Measurements from ENCODE around the gene ARL9. TPM values are rescaled to one million over a fixed set of nuclear protein-coding genes. Genes with fewer than 3 reads are reported as not detected.

The ARL9 gene
- total RNA-seq, 2 donors from 2014 or later = 0.32 to 0.48 TPM

- peak; percentile 96 for DNase-seq (ENCODE audit: low spot score)
- intact Hi-C loops (cut with DNase I) = no loop called here
Observed at GRCh38 chr4:56530269-56531148, 24.9 kb downstream of the ARL9 start.

- DNase-seq (ENCODE audit: low spot score) = no peak
- intact Hi-C loops (cut with DNase I) = no loop called here
Observed at GRCh38 chr4:56531149-56531770, 25.7 kb downstream of the ARL9 start.

DNA sequence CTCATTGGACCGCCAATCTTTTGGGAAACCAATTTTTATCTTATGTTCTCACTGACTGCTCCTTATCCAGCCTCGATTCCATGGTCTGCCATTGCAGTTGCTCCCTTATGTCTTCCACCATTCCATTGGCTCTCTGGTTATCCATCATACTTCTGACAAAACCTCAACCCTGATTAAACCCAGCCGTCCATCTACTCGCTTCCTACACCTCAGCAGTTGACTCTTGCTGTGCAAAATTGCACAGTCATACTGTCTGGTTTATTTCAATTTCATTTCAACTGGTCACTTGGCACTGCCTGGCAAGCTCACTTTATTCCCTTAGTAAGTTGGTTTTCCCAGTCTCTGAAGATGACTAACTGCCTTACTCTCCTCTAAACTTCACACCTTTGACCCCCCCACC lies 26.2 kb downstream of the ARL9 start:
- intact Hi-C loops (cut with DNase I) = no loop called here
- DNase-seq (ENCODE audit: low spot score) = no peak

DNA sequence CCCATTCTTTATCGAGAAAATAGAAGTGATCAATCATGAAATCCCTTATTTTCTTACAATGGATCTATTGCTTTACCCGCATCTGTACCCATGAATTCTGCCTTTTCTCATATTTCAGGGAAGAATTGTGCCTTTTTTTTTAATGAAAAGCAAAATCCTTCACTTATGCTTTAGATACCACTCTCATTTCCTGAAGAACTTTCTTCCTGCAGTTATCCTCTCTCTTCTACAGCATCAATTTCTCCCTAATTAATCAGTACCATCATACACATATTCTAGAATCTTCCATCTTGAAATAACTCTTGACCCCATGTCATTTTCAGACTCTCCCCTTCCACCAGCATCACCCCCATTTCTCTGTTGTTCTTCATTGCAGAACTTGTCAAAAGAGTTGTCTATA lies 26.6 kb downstream of the ARL9 start:
- DNase-seq (ENCODE audit: low spot score) = no peak
- intact Hi-C loops (cut with DNase I) = no loop called here

GRCh38 chr4:56535915-56536314 lies 30.3 kb downstream of the ARL9 start:
- intact Hi-C loops (cut with DNase I) = no loop called here
- DNase-seq (ENCODE audit: low spot score) = no peak

- no peak for DNase-seq (ENCODE audit: low spot score)
- intact Hi-C loops (cut with DNase I) = no loop called here
Observed at GRCh38 chr4:56537147-56537546, 31.6 kb downstream of the ARL9 start.

- DNase-seq (ENCODE audit: low spot score) = no peak
- intact Hi-C loops (cut with DNase I) = loop anchor here in 1 of 2 donors (1.0 kb wide), 1 partner anchor 34 kb away; no protein-coding TSS in a partner anchor
Observed at GRCh38 chr4:56540826-56541225, 35.2 kb downstream of the ARL9 start.

- peak; percentile 93 for DNase-seq (ENCODE audit: low spot score)
- intact Hi-C loops (cut with DNase I) = no loop called here
Observed at GRCh38 chr4:56544573-56545131, 39.1 kb downstream of the ARL9 start.

- intact Hi-C loops (cut with DNase I) = no loop called here
Observed at GRCh38 chr4:56550642-56551041, 45.1 kb downstream of the ARL9 start.

DNA sequence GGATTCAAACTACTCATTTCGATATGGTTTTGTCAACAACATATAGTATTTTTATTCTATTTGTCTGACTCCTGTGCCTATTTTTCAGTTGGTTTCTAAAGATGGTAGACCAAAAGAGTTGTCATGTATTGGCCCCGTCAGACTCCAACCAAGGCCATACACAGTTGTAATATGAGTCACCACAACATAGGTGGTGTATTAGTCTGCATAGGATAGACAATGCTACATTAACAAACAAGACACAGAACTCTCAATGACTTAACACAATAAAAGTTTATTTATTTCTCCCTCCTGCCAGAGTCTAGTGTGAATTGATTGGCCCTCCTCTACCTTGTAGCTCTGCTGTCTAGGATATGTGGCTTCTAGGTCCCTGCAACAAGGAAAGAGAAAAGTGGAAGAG lies 45.9 kb downstream of the ARL9 start:
- DNase-seq (ENCODE audit: low spot score) = no peak
- intact Hi-C loops (cut with DNase I) = no loop called here

More at GRCh38 chr4:56550642-56551041, 45.1 kb downstream of the ARL9 start:
- no peak for DNase-seq (ENCODE audit: low spot score)

GRCh38 chr4:56552273-56552672 lies 46.7 kb downstream of the ARL9 start:
- intact Hi-C loops (cut with DNase I) = no loop called here
- no peak for DNase-seq (ENCODE audit: low spot score)

GRCh38 chr4:56570041-56570440 lies 64.5 kb downstream of the ARL9 start:
- intact Hi-C loops (cut with DNase I) = loop anchor here in 1 of 2 donors (5.0 to 10.0 kb wide), 2 partner anchors 85 to 227 kb away; no protein-coding TSS in a partner anchor
- no peak for DNase-seq (ENCODE audit: low spot score)

Other genes starting within 250 kb of the ARL9 start
- gene AASDH, start 118.3 kb upstream of the ARL9 start, total RNA-seq = 1 to 10 TPM; 8.9 to 9.5 TPM
- gene PPAT, start 70.2 kb upstream of the ARL9 start, total RNA-seq = 1 to 10 TPM; 4.8 to 5.9 TPM
- 10 to 100 TPM; 31.6 to 37.7 TPM for gene PAICS, start 69.5 kb upstream of the ARL9 start, total RNA-seq
- gene SRP72, start 38.2 kb upstream of the ARL9 start, total RNA-seq = 10 to 100 TPM; 87.5 to 95.3 TPM
- gene HOPX, start 175.5 kb downstream of the ARL9 start, total RNA-seq = 10 to 100 TPM; 62.9 to 63.5 TPM